MM.1S (cell line): Measurements from ENCODE around the gene STAB1.

ENCODE experiments used
- DNase-seq: peaks from one replicate; pipeline ENCODE4 v3.0.0-alpha.2; 2015
- H2AFZ ChIP-seq: fragments of 300-600 bp; sonication (generic); 2 replicates; pipeline ENCODE4 v1.6.0; 2016; ENCODE audit warnings: antibody characterized with exemption, low read length
- H3F3A ChIP-seq: fragments of 300-600 bp; sonication (generic); 2 replicates; pipeline ENCODE4 v1.6.1; 2016; ENCODE audit warnings: mild to moderate bottlenecking, antibody characterized with exemption, low read length, moderate library complexity, mixed read lengths; ENCODE audit not compliant: insufficient read depth
- H3K27ac ChIP-seq: fragments of 300-600 bp; sonication (generic); 2 replicates; pipeline ENCODE4 v1.5.1; 2016; ENCODE audit warnings: mild to moderate bottlenecking, low read length
- H3K27me3 ChIP-seq: fragments of 300-600 bp; sonication (generic); replicated peaks from 2 replicates; pipeline ENCODE4 v1.6.0; 2016; ENCODE audit warnings: low read length; ENCODE audit not compliant: insufficient read depth
- H3K36me3 ChIP-seq: fragments of 300-600 bp; sonication (generic); replicated peaks from 2 replicates; pipeline ENCODE4 v1.6.1; 2016; ENCODE audit warnings: mild to moderate bottlenecking, low read length, mixed read lengths; ENCODE audit not compliant: insufficient read depth
- H3K4me1 ChIP-seq: fragments of 300-600 bp; sonication (generic); 2 replicates; pipeline ENCODE4 v1.6.1; 2016; ENCODE audit warnings: low read length, mixed read lengths
- H3K4me2 ChIP-seq: fragments of 300-600 bp; sonication (generic); 2 replicates; pipeline ENCODE4 v1.6.0; 2016; ENCODE audit warnings: low read depth, low read length
- H3K4me3 ChIP-seq: fragments of 300-600 bp; sonication (generic); 2 replicates; pipeline ENCODE4 v1.5.1; 2016; ENCODE audit warnings: low read length, mixed read lengths
- H3K79me2 ChIP-seq: fragments of 300-600 bp; sonication (generic); 2 replicates; pipeline ENCODE4 v1.6.1; 2016; ENCODE audit warnings: mixed run types, low read length, mixed read lengths
- H3K9ac ChIP-seq: fragments of 300-600 bp; sonication (generic); 2 replicates; pipeline ENCODE4 v1.6.1; 2016; ENCODE audit warnings: low read length, mixed read lengths
- H3K9me2 ChIP-seq: fragments of 300-600 bp; sonication (generic); replicated peaks from 2 replicates; pipeline ENCODE4 v1.6.1; 2016; ENCODE audit warnings: mild to moderate bottlenecking, low read length, mixed read lengths; ENCODE audit not compliant: insufficient read depth
- H3K9me3 ChIP-seq: fragments of 300-600 bp; sonication (generic); replicated peaks from 2 replicates; pipeline ENCODE4 v1.6.1; 2016; ENCODE audit warnings: mild to moderate bottlenecking, low read length, mixed read lengths; ENCODE audit not compliant: insufficient read depth
- H4K20me1 ChIP-seq: fragments of 300-600 bp; sonication (generic); 2 replicates; pipeline ENCODE4 v1.6.1; 2016; ENCODE audit warnings: mild to moderate bottlenecking, low read length, moderate library complexity, mixed read lengths; ENCODE audit not compliant: insufficient read depth
- EZH2 ChIP-seq: fragments of 300-600 bp; sonication (generic); optimal IDR thresholded peaks from 2 replicates; pipeline ENCODE3; 2017; ENCODE audit warnings: low read depth, mild to moderate bottlenecking, antibody characterized with exemption, low read length, mixed read lengths
- EZH2phosphoT487 ChIP-seq: fragments of 300-600 bp; sonication (generic); IDR thresholded peaks from 2 replicates; pipeline ENCODE4 v1.6.1; 2018; ENCODE audit warnings: antibody characterized with exemption, low read length
- TF ChIP-seq, protein P1 (sequence below): fragments of 300-600 bp; sonication (generic); IDR thresholded peaks from 2 replicates; pipeline ENCODE4 v1.5.1; 2016; ENCODE audit warnings: antibody characterized with exemption, low read length, mixed read lengths

Gene STAB1

DNA sequence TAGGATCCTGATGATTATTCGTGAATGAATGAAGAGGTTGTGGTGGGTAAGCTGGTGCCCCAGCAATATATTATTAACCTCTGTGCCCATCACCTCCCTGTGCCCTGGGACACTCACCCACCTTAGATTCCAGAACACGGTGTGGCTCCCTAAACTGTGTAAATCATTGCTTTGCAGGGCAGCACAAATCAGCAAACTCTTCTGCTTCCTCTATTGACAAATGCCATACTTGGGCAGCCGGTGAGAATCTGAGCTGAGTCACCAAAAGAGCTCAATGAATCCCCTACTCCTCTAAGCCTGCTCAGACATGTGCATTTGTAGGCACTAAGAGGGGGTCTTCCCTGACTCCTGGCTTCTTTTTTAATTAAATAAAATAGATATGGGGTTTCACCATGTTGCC lies 57.0 kb downstream of the STAB1 start:
- Histone ChIP-seq H3K79me2 (0 out of 2 replicates have a peak, but pooled peaks cover 11% of the 10 kb centered on the region), H4K20me1 (no peaks in the 10 kb centered on the region), H3K27ac (no peak overlapping the region), H2AFZ (no peak overlapping the region), H3K9me3 (no peaks in the 10 kb centered on the region), H3K9ac (no peak overlapping the region), H3K4me2 (no peak overlapping the region), H3K9me2 (no peaks in the 10 kb centered on the region), H3F3A (peaks cover 10% of the 10 kb centered on the region), H3K27me3 (no peaks in the 10 kb centered on the region), H3K4me3 (no peak overlapping the region), H3K4me1 (peaks cover 8% of the 10 kb centered on the region), H3K36me3 (peaks cover 8% of the 10 kb centered on the region)
- DNase-seq: no peak
- no peak for TF ChIP-seq EZH2phosphoT487
- TF ChIP-seq, protein P1, sequence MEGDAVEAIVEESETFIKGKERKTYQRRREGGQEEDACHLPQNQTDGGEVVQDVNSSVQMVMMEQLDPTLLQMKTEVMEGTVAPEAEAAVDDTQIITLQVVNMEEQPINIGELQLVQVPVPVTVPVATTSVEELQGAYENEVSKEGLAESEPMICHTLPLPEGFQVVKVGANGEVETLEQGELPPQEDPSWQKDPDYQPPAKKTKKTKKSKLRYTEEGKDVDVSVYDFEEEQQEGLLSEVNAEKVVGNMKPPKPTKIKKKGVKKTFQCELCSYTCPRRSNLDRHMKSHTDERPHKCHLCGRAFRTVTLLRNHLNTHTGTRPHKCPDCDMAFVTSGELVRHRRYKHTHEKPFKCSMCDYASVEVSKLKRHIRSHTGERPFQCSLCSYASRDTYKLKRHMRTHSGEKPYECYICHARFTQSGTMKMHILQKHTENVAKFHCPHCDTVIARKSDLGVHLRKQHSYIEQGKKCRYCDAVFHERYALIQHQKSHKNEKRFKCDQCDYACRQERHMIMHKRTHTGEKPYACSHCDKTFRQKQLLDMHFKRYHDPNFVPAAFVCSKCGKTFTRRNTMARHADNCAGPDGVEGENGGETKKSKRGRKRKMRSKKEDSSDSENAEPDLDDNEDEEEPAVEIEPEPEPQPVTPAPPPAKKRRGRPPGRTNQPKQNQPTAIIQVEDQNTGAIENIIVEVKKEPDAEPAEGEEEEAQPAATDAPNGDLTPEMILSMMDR: no peak
- no peak for TF ChIP-seq EZH2

DNA sequence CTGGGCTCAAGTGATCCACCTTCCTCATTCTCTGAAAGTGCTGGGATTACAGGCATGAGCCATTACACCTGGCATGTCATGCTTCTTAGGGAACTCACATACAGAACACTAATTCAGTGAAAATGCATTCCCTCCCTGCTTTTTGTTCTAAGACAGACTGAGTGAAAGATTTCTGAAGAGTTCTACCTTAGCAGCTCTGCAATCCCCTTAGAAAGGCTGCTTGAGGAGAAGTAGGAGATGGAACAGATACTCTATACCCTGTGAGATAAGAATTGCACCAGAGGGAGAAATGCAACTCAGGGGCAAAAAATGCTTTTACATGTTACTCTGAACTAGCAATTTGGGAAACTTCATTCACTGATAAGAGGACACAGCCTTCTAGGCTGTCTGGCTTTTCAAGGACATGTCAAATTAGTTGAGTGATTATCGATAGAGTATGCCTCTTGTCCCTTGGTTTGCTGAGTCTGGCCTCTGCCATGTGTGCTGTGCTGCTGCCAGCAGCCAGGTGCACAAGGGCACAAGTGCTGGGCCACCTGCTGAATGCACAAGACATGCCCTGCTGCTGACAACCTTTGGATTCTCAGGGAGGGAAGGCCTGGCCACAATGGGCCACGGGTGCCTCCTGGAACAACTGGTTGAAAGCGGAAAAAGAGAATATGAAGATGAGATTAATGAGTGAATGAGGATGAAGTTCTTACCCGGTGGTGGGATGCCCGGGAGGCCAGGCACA lies 59.1 kb downstream of the STAB1 start:
- Histone ChIP-seq H3K9ac (no peak overlapping the region), H2AFZ (no peak overlapping the region), H3K36me3 (peaks cover 9% of the 10 kb centered on the region; the same call in 1 of the 2 replicates), H3K9me3 (no peaks in the 10 kb centered on the region), H3K4me1 (no peaks in the 10 kb centered on the region), H3K79me2 (0 out of 2 replicates have a peak, but pooled peaks cover 8% of the 10 kb centered on the region), H3K9me2 (no peaks in the 10 kb centered on the region), H3K4me3 (no peak overlapping the region), H3K27ac (no peak overlapping the region), H3F3A (no peaks in the 10 kb centered on the region), H3K4me2 (no peak overlapping the region), H4K20me1 (no peaks in the 10 kb centered on the region), H3K27me3 (no peaks in the 10 kb centered on the region)
- TF ChIP-seq, protein P1: no peak
- TF ChIP-seq EZH2 (no peak), EZH2phosphoT487 (no peak)
- no peak for DNase-seq

- Histone ChIP-seq H3K79me2 (0 out of 2 replicates have a peak, but pooled peaks cover 8% of the 10 kb centered on the region), H3K27me3 (no peaks in the 10 kb centered on the region), H3F3A (no peaks in the 10 kb centered on the region), H3K4me1 (no peaks in the 10 kb centered on the region), H3K36me3 (peaks cover 13% of the 10 kb centered on the region; the same call in 1 of the 2 replicates), H3K27ac (no peak overlapping the region), H3K9me3 (no peaks in the 10 kb centered on the region), H3K9ac (no peak overlapping the region), H3K4me2 (no peak overlapping the region), H4K20me1 (no peaks in the 10 kb centered on the region), H2AFZ (no peak overlapping the region), H3K9me2 (no peaks in the 10 kb centered on the region), H3K4me3 (no peak overlapping the region)
- TF ChIP-seq, protein P1: no peak
- TF ChIP-seq EZH2phosphoT487: no peak
- no peak for TF ChIP-seq EZH2
- no peak for DNase-seq
Observed at GRCh38 chr3:52555056-52555455, 59.9 kb downstream of the STAB1 start.
